Colonic mucosa (tissue), 4 donors: ENCODE results near the gene RBPJL. TPM values are rescaled to one million over a fixed set of nuclear protein-coding genes. Genes with fewer than 3 reads are reported as not detected.
"Not testable (repeated sequence)": the region's sequence is repeated elsewhere in the genome, so short reads cannot be mapped to it uniquely, and the experiment has no call there.

ENCODE experiments used
- DNase-seq: peaks from one replicate; pipeline ENCODE4 v3.0.0-alpha.2; 2020
- H3K27ac ChIP-seq: fragments of 200-600 bp; one replicate; pipeline ENCODE4 v1.8.0; 2021
- H3K27me3 ChIP-seq: fragments of 200-600 bp; one replicate; pipeline ENCODE4 v1.8.0; 2021
- H3K36me3 ChIP-seq: fragments of 200-600 bp; one replicate; pipeline ENCODE4 v1.8.0; 2021
- H3K4me1 ChIP-seq: fragments of 200-600 bp; one replicate; pipeline ENCODE4 v1.8.0; 2021; ENCODE audit warnings: mild to moderate bottlenecking
- H3K4me3 ChIP-seq: fragments of 200-600 bp; one replicate; pipeline ENCODE4 v1.8.0; 2021
- H3K9ac ChIP-seq, 2 donors: one replicate each; pipeline ENCODE4 v1.7.0; 2013; ENCODE audit warnings: control low read depth in 2 of 2, low read depth in 2 of 2, low read length in 2 of 2
- H3K9me3 ChIP-seq: fragments of 200-600 bp; one replicate; pipeline ENCODE4 v1.8.0; 2021
- CTCF ChIP-seq: fragments of 200-600 bp; IDR thresholded peaks from one replicate; pipeline ENCODE4 v1.8.0; 2022; ENCODE audit warnings: antibody characterized with exemption, mild to moderate bottlenecking
- intact Hi-C: fragments of 100-400 bp; cut with DNase I; formaldehyde crosslinking; loops from one replicate; pipeline ENCODE4 v1.14.1; 2022
- total RNA-seq, 2 donors: library from RNA; stranded (reverse); fragmentation: NEBNext Ultra II Directional in 1 of 2; extraction: Animal tissue kit (Norgen Biotek cat#: 25700) in 1 of 2; gene quantifications; one replicate each; pipeline ENCODE4 v1.2.1, GENCODE V29; 2021
- donor health status: healthy.
- donor health status: DM: no; HTN: no; CAD: no.
- donor health status: DM: no; HTN: no; CAD: no.

Gene RBPJL
- total RNA-seq, 2 donors from 2014 or later = 0.74 TPM; not detected in 1

GRCh38 chr20:45347936-45348778, 41.5 kb downstream of the RBPJL start, which contains the start of gene SDC4:
Gene SDC4 (minus strand): TSS chr20:45348424. CDS start chr20:45348384, 40 bp downstream.
- H3K27ac ChIP-seq = peak within 1 kb of the TSS; percentile 93
- peak within 1 kb of the TSS; percentile 79 for H3K4me3 ChIP-seq
- intact Hi-C loops = no loop called here
- no peak for TF ChIP-seq CTCF
- H3K9ac ChIP-seq = peak within 1 kb of the TSS; percentile 87 to 100
- H3K9me3 ChIP-seq = no peaks in the 10 kb centered on the region
- H3K27me3 ChIP-seq = no peaks in the 10 kb centered on the region
- H3K36me3 ChIP-seq = no peaks in the 10 kb centered on the region
- DNase-seq = peak; percentile 83
- peaks cover 11% of the 10 kb centered on the region for H3K4me1 ChIP-seq

- H3K27me3 ChIP-seq = no peaks in the 10 kb centered on the region
- no peak for DNase-seq
- no peaks in the 10 kb centered on the region for H3K9me3 ChIP-seq
- no peak overlapping the region for H3K9ac ChIP-seq
- H3K4me3 ChIP-seq = no peak overlapping the region
- no peak overlapping the region for H3K27ac ChIP-seq
- H3K36me3 ChIP-seq = no peaks in the 10 kb centered on the region
- no peak for TF ChIP-seq CTCF
- peaks cover 3% of the 10 kb centered on the region for H3K4me1 ChIP-seq
- intact Hi-C loops = no loop called here
Observed at GRCh38 chr20:45350217-45350616, 43.6 kb downstream of the RBPJL start.

GRCh38 chr20:45350795-45351194, 44.2 kb downstream of the RBPJL start:
- H3K27me3 ChIP-seq, H3K9me3 ChIP-seq, H3K27ac ChIP-seq, DNase-seq, H3K4me3 ChIP-seq, H3K4me1 ChIP-seq, H3K9ac ChIP-seq, intact Hi-C loops, H3K36me3 ChIP-seq: not testable (repeated sequence)

GRCh38 chr20:45352729-45353128, 46.1 kb downstream of the RBPJL start:
- TF ChIP-seq CTCF = no peak
- Histone ChIP-seq H3K36me3 (no peaks in the 10 kb centered on the region), H3K9me3 (no peaks in the 10 kb centered on the region), H3K4me3 (no peak overlapping the region), H3K4me1 (peaks cover 9% of the 10 kb centered on the region), H3K27ac (no peak overlapping the region), H3K27me3 (no peaks in the 10 kb centered on the region), H3K9ac (no peak overlapping the region)
- intact Hi-C loops = no loop called here
- DNase-seq = no peak

GRCh38 chr20:45353746-45354145, 47.1 kb downstream of the RBPJL start:
- H3K9ac ChIP-seq = no peak overlapping the region
- TF ChIP-seq CTCF = no peak
- DNase-seq = no peak
- intact Hi-C loops = no loop called here
- peaks cover 8% of the 10 kb centered on the region for H3K4me1 ChIP-seq
- H3K27me3 ChIP-seq = no peaks in the 10 kb centered on the region
- no peak overlapping the region for H3K4me3 ChIP-seq
- no peak overlapping the region for H3K27ac ChIP-seq
- no peaks in the 10 kb centered on the region for H3K36me3 ChIP-seq
- no peaks in the 10 kb centered on the region for H3K9me3 ChIP-seq
